ENCODE results near the gene MED6.

DNA sequence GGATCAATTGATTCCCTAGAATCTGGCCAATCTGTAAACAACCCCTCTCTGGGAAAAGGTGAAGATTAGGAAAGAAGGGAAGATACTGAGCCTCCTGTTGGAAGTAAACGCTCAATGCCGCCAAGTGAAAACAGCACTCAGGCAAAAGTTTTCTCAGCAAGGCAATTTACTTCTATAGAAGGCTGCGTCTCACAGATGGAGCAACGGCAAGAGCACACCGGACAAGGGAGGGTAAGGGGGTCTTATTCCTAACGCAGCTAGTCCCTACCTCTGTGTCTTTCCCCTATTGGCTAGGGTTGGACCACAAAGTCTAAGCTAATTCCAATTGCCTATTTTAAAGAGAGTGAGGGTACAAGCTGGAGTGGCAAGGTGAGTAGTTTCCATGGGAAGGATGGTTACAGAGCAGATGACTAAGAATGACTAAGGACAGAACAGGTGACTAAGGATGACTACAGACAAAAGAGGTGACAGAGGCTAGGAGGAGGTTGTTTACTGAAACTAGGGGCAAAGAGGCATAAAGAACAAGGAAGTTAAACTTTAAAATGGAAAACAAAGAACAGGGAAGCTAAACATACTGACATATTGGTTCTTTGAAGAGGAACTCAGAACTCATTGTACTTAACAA is 35.6 kb upstream of the MED6 start:
- TF ChIP-seq POLR2AphosphoS5 (IDR thresholded peaks at IDR 0.05; ENCODE audit: low read depth, low read length) (no peak), TAF1 (IDR thresholded peaks at IDR 0.05; ENCODE audit: borderline replicate concordance, low read depth, low read length) (no peak)

Data from GM12892 (cell line).